Mononuclear cell (primary cell): Measurements from ENCODE around the gene TYW5. TPM values are rescaled to one million over a fixed set of nuclear protein-coding genes. Genes with fewer than 3 reads are reported as not detected.

Source experiments
- H3K27me3 ChIP-seq: 2 replicates; pipeline ENCODE4 v1.6.0; 2011; ENCODE audit warnings: low read length, control low read depth; ENCODE audit not compliant: insufficient read depth
- H3K4me1 ChIP-seq: 2 replicates; pipeline ENCODE4 v1.5.1; 2011; ENCODE audit warnings: mild to moderate bottlenecking, low read length, control low read depth; ENCODE audit not compliant: insufficient read depth
- H3K4me3 ChIP-seq: 2 replicates; pipeline ENCODE4 v1.5.1; 2011; ENCODE audit warnings: mild to moderate bottlenecking, low read length, moderate library complexity
- H3K9me3 ChIP-seq: 2 replicates; pipeline ENCODE4 v1.5.1; 2011; ENCODE audit warnings: low read depth, mild to moderate bottlenecking, control low read depth, low read length
- total RNA-seq: library from RNA; depleted of rRNA; stranded (reverse); fragments of >200 nt; gene quantifications from one replicate; pipeline ENCODE4 v1.2.3, GENCODE V29; 2012

TYW5 gene
- total RNA-seq, 1 donor = 23.1 TPM

DNA sequence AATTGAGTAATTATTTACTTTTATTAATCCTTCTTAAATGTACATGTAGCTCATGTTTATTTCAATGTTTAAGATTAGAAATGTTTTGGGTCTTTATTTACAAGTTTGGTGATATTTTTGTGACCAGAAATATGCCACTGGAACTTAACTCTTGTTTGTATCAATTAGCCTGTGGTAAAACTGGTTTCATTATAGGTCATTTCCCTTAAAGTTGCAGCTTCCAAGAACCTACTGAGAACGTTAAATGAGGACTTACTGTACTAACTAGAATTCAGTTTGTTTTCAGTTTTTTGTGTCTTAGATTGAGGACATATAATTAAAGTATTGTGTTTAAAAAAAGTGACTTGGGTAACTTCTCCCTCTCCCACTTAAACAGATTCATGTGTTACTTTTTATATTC, 4.3 kb downstream of the TYW5 start:
- Histone ChIP-seq H3K27me3 (no peaks in the 10 kb centered on the region), H3K9me3 (no peaks in the 10 kb centered on the region), H3K4me3 (no peak overlapping the region), H3K4me1 (peaks cover 14% of the 10 kb centered on the region)

DNA sequence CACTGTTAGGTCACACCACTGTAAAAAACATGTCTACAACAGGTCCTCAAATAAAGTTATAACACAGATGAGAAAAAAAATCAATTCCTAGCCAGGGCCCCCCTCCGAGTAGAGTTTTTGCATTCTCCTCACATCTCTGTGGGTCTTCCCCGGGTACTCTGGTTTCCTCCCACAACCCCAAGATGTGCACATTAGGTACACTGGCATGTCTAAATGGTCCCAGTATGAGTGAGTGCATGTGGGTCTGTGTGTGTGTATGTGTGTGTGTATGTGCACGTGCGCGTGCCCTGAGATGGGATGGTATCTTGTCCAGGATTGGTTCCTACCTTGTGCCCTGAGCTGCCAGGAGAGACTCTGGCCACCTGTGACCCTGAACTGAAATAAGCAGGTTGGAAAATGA, 4.9 kb downstream of the TYW5 start:
- H3K27me3 ChIP-seq = no peaks in the 10 kb centered on the region
- H3K4me3 ChIP-seq = no peak overlapping the region
- peaks cover 12% of the 10 kb centered on the region for H3K4me1 ChIP-seq
- no peaks in the 10 kb centered on the region for H3K9me3 ChIP-seq

DNA sequence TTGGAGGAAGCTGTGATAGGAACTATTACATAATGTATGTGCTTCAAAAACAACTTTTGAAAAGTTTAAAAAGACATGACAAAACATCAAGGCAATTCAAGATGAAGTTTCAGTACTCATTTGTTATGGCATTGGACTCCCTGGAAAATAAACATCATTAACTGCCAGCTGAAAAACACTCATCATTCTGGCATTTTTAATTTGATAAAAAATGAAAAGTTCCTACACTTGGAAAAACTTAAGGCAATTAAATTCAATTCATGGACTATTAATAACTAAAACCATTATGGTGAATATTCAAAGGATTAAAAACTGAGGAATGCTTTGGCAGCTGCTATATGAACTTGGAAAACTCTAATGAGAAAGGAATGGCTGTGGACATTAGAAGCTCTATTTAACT, 8.5 kb downstream of the TYW5 start:
- H3K4me3 ChIP-seq = no peak overlapping the region
- no peaks in the 10 kb centered on the region for H3K4me1 ChIP-seq
- H3K9me3 ChIP-seq = no peaks in the 10 kb centered on the region
- no peaks in the 10 kb centered on the region for H3K27me3 ChIP-seq

DNA sequence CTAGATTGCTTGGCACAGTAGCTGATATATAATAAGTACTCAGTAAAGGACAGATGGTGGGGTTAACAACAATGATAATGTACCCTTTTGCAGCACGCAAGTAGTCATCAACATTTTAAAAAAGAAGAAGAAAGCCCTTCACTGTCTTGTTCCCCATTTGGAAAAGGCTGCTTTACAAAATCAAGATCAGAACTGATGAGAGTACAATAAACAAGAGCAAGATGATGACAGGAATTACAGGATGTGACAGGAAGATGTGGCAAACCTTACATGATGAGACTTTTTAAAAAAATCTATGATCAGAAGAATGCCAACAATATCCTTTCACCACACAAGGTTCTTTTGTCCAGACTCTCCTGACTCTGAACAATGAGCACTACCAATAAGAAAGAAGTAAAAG, 9.1 kb downstream of the TYW5 start:
- H3K9me3 ChIP-seq = no peaks in the 10 kb centered on the region

GRCh38 chr2:199943373-199943772, 11.9 kb downstream of the TYW5 start:
- H3K27me3 ChIP-seq = no peaks in the 10 kb centered on the region
- no peaks in the 10 kb centered on the region for H3K9me3 ChIP-seq
- H3K4me1 ChIP-seq = no peaks in the 10 kb centered on the region
- no peak overlapping the region for H3K4me3 ChIP-seq

More for the DNA sequence above, 9.1 kb downstream of the TYW5 start:
- Histone ChIP-seq H3K4me3 (no peak overlapping the region), H3K4me1 (no peaks in the 10 kb centered on the region), H3K27me3 (no peaks in the 10 kb centered on the region)

DNA sequence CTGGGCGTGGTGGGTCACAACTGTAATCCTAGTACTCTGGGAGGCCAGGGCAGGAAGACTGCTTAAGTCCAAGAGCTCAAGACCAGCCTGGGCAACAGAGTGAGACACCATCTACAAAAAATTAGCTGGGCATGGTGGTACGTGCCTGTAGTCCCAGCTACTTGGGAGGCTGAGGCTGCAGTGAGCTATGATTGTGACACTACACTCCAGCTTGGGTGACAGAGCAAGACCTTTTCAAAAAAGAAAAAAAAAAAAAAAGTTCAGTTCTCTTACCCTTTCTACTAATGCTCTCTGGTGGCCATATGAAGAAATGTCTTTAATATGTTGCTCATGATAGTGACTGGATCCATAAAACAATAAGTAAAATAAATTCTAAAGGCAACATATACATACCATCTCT, 14.9 kb downstream of the TYW5 start:
- Histone ChIP-seq H3K27me3 (no peaks in the 10 kb centered on the region), H3K4me3 (no peak overlapping the region)

DNA sequence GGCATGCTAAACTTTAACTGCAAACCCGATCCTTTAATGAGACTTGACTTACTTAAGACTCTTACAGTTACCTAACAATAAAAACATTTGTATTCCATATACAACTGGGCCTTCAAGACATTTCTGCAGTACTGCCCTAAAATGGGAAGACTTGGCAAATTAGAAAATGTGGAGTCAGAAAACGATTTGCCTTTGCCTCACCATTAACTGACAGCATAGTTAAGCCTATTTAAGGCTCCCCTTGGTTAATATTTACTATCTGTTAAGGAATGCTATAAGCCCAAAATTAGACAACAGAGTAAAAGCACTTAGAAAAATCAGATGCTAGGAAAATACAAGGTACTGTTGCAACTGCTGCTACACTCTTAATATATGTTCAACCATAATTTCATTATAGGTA, 18.7 kb downstream of the TYW5 start:
- H3K9me3 ChIP-seq = no peaks in the 10 kb centered on the region
- H3K4me1 ChIP-seq = no peaks in the 10 kb centered on the region
- H3K27me3 ChIP-seq = no peaks in the 10 kb centered on the region
- no peak overlapping the region for H3K4me3 ChIP-seq

More for the DNA sequence above, 14.9 kb downstream of the TYW5 start:
- Histone ChIP-seq H3K9me3 (no peaks in the 10 kb centered on the region), H3K4me1 (no peaks in the 10 kb centered on the region)

GRCh38 chr2:199933466-199933865, 21.8 kb downstream of the TYW5 start:
- Histone ChIP-seq H3K4me1 (no peaks in the 10 kb centered on the region), H3K27me3 (no peaks in the 10 kb centered on the region), H3K4me3 (no peak overlapping the region), H3K9me3 (no peaks in the 10 kb centered on the region)

DNA sequence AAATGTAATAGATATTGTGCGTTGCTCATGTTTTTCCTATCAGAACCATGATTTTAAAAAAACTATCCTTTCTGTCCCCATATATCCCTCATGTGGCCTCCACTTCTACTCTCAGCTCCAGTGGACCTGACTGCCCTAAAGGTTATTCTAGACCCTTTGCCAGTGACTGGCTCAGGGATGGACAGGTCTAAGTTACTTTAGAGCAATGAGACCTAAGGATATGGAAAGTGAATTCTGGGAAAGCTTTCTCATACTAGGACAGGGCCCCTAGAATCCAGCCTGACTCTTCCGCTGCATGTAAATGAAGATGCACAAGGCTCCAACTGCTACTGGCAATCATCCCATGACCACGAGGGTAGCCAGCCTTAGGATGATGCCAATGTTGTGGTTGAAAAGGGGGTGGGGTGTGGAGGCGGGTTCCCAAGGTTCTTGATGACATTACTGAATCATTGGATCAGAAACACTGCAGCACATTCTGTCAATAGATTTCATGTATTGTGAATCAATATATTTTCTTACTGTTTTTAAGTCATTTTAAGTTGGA, 22.9 kb downstream of the TYW5 start:
- Histone ChIP-seq H3K27me3 (no peaks in the 10 kb centered on the region), H3K4me1 (no peaks in the 10 kb centered on the region), H3K9me3 (no peaks in the 10 kb centered on the region), H3K4me3 (no peak overlapping the region)

DNA sequence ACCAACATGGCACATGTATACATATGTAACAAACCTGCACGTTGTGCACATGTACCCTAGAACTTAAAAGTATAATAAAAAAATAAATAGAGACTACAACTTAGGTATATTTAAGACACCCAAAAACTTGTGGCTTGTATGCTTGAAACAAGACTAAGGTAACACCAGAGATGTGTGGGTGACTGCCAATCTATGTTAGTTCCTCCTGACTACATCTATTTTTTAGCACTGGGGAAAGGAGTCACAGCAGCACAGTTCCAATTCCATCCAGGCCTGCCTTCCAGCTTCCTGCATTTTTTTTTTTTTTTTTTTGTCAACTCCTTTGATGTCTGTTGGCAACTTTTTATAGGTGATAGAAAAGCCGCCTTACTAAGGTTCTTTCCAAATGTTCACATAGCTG, 26.0 kb downstream of the TYW5 start:
- no peaks in the 10 kb centered on the region for H3K4me1 ChIP-seq
- no peaks in the 10 kb centered on the region for H3K27me3 ChIP-seq
- H3K4me3 ChIP-seq = no peak overlapping the region
- H3K9me3 ChIP-seq = no peaks in the 10 kb centered on the region

- H3K27me3 ChIP-seq = no peaks in the 10 kb centered on the region
- H3K4me1 ChIP-seq = no peaks in the 10 kb centered on the region
- no peak overlapping the region for H3K4me3 ChIP-seq
- no peaks in the 10 kb centered on the region for H3K9me3 ChIP-seq
Observed at GRCh38 chr2:199928626-199929025, 26.7 kb downstream of the TYW5 start.

GRCh38 chr2:199928226-199928625, 27.1 kb downstream of the TYW5 start:
- H3K27me3 ChIP-seq = no peaks in the 10 kb centered on the region
- H3K4me3 ChIP-seq = no peak overlapping the region
- H3K9me3 ChIP-seq = no peaks in the 10 kb centered on the region

GRCh38 chr2:199926806-199927205, 28.5 kb downstream of the TYW5 start:
- no peak overlapping the region for H3K4me3 ChIP-seq
- H3K4me1 ChIP-seq = no peaks in the 10 kb centered on the region
- H3K9me3 ChIP-seq = no peaks in the 10 kb centered on the region
- no peaks in the 10 kb centered on the region for H3K27me3 ChIP-seq

More at GRCh38 chr2:199928226-199928625, 27.1 kb downstream of the TYW5 start:
- H3K4me1 ChIP-seq = no peaks in the 10 kb centered on the region

- Histone ChIP-seq H3K27me3 (no peaks in the 10 kb centered on the region), H3K9me3 (no peaks in the 10 kb centered on the region), H3K4me1 (no peaks in the 10 kb centered on the region), H3K4me3 (no peak overlapping the region)
Observed at GRCh38 chr2:199923924-199924323, 31.4 kb downstream of the TYW5 start.

DNA sequence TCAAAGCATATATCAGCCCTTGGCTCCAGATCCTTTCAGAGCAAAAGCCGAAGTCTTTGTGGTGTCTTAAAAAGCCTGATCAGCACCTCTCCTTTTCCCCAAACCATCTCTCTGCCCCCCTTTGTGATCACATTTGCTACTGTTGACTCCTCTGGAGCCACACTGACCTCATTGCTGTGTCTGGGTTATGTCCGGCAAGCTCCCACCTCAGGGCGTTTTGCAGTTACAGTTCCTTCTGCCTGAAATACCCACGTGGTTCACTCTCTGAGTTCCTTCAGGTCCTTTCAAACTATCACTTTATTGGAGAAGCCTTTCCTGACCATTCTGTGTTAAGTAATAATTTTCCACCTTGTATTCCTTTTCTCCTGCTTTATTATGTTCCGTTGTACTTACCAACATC, 32.4 kb downstream of the TYW5 start:
- no peaks in the 10 kb centered on the region for H3K27me3 ChIP-seq

DNA sequence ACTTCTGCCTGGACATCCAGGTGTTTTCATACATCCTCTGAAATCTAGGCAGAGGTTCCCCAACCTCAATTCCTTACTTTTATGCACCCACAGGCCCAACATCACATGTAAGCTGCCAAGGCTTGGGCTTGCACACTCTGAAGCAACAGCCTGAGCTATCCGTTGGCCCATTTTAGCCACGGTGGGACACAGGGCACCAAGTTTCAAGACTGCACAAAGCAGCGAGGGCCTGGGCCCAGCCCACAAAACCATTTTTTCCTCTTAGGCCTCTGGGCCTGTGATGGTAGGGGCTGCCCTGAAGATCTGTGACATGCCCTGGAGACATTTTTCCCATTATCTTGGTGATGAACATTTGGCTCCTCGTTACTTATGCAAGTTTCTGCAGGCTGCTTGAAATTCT, 38.3 kb downstream of the TYW5 start:
- Histone ChIP-seq H3K9me3 (no peaks in the 10 kb centered on the region), H3K27me3 (no peaks in the 10 kb centered on the region), H3K4me3 (no peak overlapping the region), H3K4me1 (peaks cover 14% of the 10 kb centered on the region)

More for the DNA sequence above, 32.4 kb downstream of the TYW5 start:
- Histone ChIP-seq H3K9me3 (no peaks in the 10 kb centered on the region), H3K4me3 (no peak overlapping the region), H3K4me1 (no peaks in the 10 kb centered on the region)
